Measurements from ENCODE around the gene MECP2.
"Not testable (repeated sequence)": the region's sequence is repeated elsewhere in the genome, so short reads cannot be mapped to it uniquely, and the experiment has no call there.

MECP2 gene

DNA sequence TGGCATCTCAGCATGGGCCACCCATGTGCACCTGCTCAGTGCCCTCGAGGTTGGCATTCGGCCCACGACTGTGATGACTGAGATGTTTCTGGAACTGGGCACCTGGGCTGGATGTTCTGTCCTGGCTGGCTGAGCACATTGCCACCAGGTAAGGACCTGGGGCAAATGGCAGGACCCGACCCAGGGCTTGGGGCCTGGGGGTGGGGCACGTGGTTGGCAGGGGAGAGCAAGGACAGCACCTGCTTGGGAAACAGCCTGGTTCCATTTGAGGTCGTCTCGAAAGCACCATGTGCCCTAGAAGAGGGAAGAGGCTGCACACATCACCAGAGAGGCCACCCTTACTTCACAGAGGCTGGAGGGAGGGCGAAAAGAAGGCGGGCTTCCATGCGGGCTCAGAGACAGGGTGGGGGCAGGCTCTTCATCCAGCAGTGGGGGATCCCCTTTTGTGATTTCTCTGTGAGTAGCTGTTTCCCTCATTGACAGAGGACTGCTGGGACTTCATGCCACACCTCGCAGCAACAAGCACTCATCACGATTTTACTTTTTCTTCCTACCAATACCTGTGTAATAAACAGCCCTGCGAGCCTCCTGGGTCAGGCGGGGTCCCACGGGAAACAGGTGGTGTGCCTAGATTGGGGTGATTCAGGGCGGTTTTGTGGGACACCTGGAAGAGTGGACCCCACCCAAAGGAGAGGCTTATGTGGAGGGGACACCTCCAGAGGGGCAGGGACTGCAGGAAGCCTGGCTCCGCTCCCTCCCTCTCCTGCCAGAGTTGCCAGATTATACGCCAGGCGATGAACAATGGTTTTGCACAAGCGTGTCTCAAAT lies 113.0 kb downstream of the MECP2 start:
- DNase-seq = no peak

DNA sequence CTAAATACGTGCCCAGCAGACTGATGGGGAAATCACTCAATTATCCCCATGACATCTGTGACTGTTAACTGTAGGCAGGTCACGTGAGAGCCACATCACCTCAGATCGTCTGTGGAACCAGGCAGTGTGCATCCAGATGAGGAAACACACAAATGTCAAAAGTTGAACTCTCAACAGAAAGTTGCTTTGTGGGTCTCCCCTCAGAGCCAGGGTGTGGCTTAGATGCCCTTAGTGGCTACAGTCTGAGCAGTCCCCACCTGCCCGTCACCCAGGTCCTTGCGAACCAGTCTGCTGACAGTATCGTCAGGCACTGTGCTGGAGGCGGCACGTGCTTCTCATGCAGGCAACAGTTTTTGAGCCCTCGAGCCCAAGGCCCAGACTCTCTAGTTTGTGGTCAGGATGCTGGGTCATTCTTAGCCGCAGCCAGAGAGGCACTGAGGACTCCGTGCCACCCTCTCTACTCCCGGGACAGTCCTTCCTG lies 114.2 kb downstream of the MECP2 start:
- DNase-seq = no peak

DNA sequence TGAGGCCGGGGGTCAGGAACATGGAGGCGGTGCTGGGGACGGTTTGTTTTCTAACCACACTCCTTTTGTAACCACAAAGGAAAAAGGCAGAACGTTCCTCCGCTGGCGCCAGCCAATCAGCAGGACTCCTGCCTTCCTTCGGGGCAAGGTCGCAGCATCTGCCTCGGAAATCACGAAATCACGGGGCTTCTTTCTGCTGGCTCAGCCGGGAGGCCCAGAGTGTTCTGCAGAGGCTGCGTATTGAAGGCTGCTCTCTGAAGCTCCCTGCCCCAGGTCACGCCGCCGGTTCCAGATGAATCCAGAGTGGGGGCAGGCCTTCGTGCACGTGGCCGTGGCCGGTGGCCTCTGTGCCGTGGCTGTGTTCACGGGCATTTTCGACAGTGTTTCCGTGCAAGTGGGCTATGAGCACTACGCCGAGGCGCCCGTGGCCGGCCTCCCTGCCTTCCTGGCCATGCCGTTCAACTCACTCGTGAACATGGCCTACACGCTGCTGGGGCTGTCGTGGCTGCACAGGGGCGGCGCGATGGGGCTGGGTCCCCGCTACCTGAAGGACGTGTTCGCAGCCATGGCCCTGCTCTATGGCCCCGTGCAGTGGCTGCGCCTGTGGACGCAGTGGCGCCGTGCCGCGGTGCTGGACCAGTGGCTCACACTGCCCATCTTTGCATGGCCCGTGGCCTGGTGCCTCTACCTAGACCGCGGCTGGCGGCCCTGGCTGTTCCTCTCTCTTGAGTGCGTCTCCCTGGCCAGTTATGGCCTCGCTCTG lies 115.6 kb downstream of the MECP2 start:
- DNase-seq = no peak

DNA sequence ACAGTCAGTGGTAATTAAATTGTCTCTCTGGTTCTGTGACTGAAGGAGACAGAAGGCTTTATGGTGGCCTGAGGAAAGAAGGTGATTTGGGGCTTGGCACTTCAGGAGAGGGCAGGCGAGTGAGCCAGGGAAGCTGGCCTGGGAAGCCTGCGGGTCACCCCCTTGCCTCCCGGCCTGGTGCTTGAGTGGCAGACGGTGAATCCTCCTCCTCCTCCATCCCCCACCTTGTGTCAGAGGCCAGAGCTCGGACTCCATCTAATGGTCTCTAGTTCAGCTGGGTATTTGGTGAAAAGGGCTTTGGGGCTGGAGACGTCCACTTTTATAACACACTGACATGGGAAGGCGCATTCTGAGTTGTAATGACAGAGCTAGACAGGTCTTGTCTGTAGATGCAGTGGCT lies 116.3 kb downstream of the MECP2 start:
- DNase-seq = no peak

DNA sequence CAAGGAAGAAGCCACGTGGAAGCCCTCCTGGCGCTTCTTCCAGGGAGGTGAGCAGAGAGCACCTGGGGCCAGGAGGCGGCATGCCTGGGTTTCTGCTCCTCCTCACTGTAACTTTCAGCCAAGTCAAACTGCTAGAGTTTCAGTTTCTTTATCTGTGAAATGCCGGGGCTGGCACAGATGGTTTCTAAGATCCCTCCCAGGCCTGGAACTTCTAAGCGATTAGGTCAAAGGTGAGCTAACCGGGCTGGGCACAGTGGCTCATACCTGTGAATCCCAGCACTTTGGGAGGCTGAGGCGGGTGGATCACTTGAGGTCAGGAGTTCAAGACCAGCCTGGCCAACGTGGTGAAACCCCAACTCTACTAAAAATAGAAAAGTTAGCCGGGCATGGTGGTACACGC lies 117.1 kb downstream of the MECP2 start:
- not testable (repeated sequence) for DNase-seq

DNA sequence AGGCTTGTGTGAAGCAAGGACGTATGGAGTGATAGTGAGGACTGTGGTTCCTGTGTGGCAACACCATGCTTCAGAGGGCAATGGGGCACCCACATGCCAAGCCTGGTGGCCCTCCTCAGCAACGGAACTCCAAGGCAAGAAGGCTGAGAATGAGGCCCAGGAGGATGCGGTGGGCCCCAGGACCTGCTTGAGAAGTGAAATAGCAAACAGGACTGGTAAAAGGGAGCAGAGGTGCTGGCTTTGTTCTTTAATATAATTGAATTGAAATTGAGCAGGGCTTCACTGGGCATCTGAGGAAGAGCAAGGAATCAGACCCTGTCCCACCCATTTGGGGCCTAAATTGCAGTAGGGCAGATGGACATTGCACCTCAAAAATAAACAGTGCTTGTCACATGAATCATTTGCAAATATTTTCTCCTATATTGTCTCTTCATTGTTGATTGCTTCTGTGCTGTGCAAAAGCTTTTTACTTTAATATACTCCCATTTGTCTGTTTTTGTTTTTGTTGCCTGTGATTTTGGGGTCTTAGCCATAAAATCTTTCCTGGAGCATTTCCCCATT lies 122.7 kb downstream of the MECP2 start:
- no peak for DNase-seq

DNA sequence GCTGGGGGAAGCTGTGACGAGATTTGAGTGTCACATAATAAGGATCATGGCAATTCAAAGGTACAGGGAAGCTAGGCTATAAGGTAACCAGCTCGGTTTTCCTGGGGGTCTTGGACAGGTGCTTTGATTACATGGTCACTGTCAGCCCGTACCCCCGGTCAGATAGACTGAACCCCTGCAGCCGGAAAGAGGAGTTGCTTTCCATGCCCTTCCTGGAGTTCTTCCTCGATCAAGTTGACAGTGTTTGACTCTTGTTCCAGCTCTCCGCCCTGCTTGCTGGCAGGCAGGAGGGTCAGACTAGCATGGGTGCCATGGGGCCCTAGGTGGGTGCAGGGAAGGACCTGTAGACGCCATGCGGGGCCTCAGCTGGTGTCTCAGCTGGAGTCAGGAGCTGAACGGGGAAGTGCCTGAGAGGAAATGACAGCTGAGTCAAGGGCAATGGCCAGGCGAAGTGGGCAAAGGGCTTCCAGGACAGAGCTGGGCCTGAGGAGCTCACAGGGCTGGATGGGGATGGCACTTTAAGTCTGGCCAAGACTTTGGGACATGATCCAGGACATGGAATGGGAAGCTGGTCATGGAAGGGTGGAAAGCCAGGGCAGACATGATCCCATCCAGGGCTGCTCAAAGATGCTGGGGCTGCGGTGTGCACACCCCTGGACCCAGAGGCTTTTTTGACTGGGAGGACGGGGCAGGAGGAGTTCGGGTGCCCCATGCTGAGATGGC lies 123.4 kb downstream of the MECP2 start:
- DNase-seq = no peak

DNA sequence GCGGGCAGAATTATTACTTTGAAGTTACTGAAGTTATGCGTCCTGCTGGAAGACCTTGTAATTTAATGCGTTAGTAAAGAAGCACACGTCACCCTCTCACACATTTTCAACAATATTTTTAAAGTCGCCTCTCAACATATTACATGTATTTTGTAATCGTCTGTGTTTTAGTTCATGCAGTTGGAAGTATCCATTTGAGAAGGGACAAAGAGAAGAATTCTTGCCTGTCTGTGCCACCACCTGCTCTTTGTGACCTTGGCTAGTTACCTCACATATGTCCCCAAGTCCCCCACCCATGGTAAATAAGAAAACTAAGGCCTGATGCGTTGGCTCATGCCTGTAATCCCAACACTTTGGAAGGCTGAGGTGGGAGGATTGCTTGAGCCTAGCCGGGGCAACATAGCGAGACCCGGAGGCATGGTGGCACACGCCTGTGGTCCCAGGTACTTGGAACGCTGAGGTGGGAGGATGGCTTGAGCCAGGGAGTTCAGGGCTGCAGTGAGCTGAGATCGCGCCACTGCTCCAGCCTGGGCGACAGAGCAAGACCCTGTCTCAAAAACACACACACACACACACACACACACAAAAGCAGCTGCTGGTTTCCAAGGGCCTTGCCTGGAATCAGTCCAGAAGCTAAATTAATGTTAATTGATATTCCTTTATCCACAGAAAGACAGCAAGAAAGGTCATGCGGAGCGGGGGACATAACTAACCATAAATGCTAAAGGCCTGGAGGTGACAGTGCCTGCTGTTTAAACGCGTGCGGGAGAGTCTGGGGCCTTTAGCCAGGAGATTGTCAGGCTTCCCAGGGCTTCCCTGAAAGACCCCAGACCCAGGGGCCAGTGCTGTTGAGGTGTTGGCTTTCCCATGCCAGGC lies 124.2 kb downstream of the MECP2 start:
- DNase-seq = peak; percentile 12

DNA sequence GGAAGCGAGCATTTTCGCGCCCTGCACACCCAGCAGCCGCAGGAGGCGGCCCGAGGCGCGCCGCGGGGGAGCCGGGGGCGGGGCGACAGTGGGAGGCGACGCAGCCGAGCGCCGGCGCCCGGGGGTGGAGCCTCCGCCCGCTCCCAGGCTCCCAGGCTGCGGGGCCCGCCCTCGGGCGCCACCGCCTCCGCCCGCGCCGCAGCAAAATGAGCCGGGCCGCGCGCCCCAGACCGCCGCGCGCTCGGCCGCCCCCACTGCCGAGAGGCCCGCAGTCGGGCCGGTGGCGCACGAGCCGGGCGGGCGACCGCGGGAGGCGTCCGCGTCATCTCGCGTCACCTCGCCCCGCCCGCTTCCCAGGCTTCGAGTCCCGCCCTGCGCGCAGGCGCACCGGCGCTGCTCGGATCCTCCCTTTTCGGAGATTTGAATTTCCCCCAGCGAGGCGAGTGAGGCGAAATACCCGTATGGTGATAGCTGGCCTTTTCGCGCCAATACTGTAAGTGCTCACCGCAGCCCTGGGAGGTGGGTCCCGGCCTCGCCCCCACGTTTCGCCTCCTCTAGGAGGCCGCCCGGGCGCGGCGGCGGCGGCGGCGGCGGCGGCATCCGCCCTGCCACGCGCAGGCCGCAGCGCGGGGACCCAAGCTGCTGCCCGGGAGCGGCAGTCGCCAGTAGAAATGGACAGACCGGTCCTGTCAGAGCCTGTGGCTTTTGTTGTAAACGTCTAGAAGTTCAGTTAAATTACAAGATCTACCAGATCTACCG lies 125.0 kb downstream of the MECP2 start, which contains the start of gene TMEM187:
Gene TMEM187, plus strand, starts transcription at position 387 of the 759 bp plus-strand sequence. CDS start 9,309 bp downstream, outside the sequence.
- peak; percentile 80 for DNase-seq
